NCI-H774 (cell line): ENCODE measurements around the gene CHST7.
A peak's percentile ranks its signal among the peaks of the same experiment; 100 is the strongest.

Experiments used
- DNase-seq: peaks from one replicate; lab custom pipeline; 2025; lab: John Stamatoyannopoulos, UW

CHST7 gene

GRCh38 chrX:46573892-46574773, 568 bp downstream of the CHST7 start:
- DNase-seq: peak; percentile 35

- DNase-seq: peak; percentile 18
Measured at GRCh38 chrX:46574774-46575381, 1.3 kb downstream of the CHST7 start.

- DNase-seq: no peak
Measured at GRCh38 chrX:46575586-46575985, 2.0 kb downstream of the CHST7 start.

GRCh38 chrX:46575991-46576392, 2.4 kb downstream of the CHST7 start:
- no peak for DNase-seq

GRCh38 chrX:46576458-46576857, 2.9 kb downstream of the CHST7 start:
- DNase-seq: no peak

- DNase-seq: no peak
Measured at GRCh38 chrX:46577221-46578005, 3.8 kb downstream of the CHST7 start.

GRCh38 chrX:46579250-46579649, 5.7 kb downstream of the CHST7 start:
- no peak for DNase-seq

- no peak for DNase-seq
Measured at GRCh38 chrX:46580613-46581012, 7.0 kb downstream of the CHST7 start.

GRCh38 chrX:46582325-46582724, 8.8 kb downstream of the CHST7 start:
- no peak for DNase-seq

- no peak for DNase-seq
Measured at GRCh38 chrX:46582966-46583365, 9.4 kb downstream of the CHST7 start.

GRCh38 chrX:46584736-46585135, 11.2 kb downstream of the CHST7 start:
- DNase-seq: no peak

GRCh38 chrX:46587158-46587557, 13.6 kb downstream of the CHST7 start:
- DNase-seq: no peak

- no peak for DNase-seq
Measured at GRCh38 chrX:46587753-46588171, 14.2 kb downstream of the CHST7 start.

GRCh38 chrX:46588263-46588662, 14.7 kb downstream of the CHST7 start:
- DNase-seq: no peak

GRCh38 chrX:46589977-46590723, 16.6 kb downstream of the CHST7 start:
- DNase-seq: no peak

GRCh38 chrX:46595084-46595483, 21.5 kb downstream of the CHST7 start:
- no peak for DNase-seq

- DNase-seq: no peak
Measured at GRCh38 chrX:46597208-46597607, 23.6 kb downstream of the CHST7 start.

- DNase-seq: no peak
Measured at GRCh38 chrX:46597771-46598170, 24.2 kb downstream of the CHST7 start.

- DNase-seq: no peak
Measured at GRCh38 chrX:46599051-46599560, 25.5 kb downstream of the CHST7 start.

GRCh38 chrX:46601283-46601682, 27.7 kb downstream of the CHST7 start:
- no peak for DNase-seq

- no peak for DNase-seq
Measured at GRCh38 chrX:46602468-46603102, 29.0 kb downstream of the CHST7 start.
